Astrocyte of the cerebellum (primary cell): ENCODE measurements around the gene RNU6-1.

Experiments
- DNase-seq: peaks from one replicate; pipeline ENCODE4 v3.0.0-alpha.2; 2011; ENCODE audit warnings: low read depth
- H3K4me3 ChIP-seq: 2 replicates; pipeline ENCODE4 v1.5.1; 2011; ENCODE audit warnings: mild to moderate bottlenecking, low read depth, low read length, moderate library complexity
- in situ Hi-C: cut with HindIII; loops from 2 replicates; pipeline ENCODE4 v1.10.0; 2017; ENCODE audit warnings: low sequenced_read_pairs
- TF ChIP-seq, protein P1 (sequence below): IDR thresholded peaks from 2 replicates; pipeline ENCODE4 v1.5.1; 2012; ENCODE audit warnings: low read length, low read depth, moderate library complexity, mild to moderate bottlenecking; ENCODE audit errors: missing control alignments

RNU6-1 gene

DNA sequence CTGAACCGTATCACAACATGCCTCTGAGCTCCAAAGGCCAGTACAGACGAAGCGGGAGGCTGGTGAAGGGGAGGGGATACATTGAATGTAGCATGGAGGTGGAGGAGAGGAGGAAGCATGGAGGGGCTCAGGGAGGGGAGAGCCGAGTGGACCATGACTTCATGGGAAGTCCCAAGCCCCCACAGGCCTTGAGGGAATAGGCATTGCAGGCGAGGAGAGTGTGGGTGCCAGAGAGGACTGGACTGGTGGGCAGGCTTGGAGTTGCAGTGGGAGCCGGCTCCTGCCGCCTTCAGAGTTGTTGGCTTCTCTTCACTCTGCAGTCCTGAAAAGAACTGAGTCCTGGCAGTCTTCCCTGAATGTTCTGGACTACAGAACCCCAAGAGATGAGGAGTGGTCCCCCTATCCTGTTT lies 3.3 kb upstream of the RNU6-1 start:
- no peak for DNase-seq
- TF ChIP-seq, protein P1, sequence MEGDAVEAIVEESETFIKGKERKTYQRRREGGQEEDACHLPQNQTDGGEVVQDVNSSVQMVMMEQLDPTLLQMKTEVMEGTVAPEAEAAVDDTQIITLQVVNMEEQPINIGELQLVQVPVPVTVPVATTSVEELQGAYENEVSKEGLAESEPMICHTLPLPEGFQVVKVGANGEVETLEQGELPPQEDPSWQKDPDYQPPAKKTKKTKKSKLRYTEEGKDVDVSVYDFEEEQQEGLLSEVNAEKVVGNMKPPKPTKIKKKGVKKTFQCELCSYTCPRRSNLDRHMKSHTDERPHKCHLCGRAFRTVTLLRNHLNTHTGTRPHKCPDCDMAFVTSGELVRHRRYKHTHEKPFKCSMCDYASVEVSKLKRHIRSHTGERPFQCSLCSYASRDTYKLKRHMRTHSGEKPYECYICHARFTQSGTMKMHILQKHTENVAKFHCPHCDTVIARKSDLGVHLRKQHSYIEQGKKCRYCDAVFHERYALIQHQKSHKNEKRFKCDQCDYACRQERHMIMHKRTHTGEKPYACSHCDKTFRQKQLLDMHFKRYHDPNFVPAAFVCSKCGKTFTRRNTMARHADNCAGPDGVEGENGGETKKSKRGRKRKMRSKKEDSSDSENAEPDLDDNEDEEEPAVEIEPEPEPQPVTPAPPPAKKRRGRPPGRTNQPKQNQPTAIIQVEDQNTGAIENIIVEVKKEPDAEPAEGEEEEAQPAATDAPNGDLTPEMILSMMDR: no peak
- no peak overlapping the region for H3K4me3 ChIP-seq
- in situ Hi-C loops: no loop called here

DNA sequence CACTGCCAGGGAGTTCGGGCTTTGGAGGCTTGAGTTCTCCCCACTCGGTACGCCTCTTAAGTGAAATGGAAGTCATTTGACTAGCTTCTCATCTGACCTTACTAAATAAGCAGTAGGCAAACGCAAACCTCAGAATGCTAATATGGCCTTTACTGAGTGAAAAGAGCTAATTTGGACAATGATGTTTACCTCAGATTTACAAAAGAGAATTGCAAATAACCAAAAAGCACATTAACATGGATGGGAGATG lies 1.6 kb upstream of the RNU6-1 start:
- peak overlapping the region; percentile 96 for H3K4me3 ChIP-seq
- TF ChIP-seq, protein P1: no peak
- in situ Hi-C loops: no loop called here
- DNase-seq: no peak

DNA sequence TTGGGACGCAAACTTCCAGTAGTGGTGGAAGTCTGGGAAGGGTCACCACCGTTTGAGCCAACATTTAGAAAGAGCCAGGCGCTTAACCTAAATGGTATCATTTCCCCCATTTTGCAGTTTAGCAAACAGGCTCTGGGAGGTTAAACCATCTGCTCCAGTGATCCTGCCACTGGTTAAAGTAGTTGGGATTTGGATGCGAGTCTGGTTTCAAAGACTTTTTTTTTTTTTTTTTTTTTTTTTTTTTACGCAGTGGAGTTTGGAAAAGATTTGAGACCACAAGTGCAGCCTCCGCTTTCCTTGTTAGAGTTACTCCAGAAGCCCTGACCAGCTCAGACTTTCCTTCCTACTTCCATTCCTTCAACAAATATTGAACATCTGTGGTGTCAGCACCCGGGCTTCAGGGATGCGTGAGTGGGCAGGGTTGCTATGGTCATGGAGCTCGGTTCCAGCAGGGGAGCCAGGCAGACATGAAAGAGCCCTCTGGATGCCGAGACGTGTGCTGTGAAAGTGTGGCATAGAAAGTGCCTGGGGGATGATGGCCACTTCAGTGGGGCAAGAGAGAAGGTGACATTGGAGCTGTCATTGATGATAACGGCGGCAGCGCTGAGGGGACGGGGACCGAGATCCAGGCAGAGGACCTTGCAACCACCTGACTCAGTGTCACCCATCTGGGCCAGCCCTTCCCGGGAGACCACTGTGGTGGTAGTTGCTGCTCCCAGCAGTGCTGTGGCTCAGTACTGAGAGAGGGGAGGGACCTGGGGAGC lies 1.1 kb upstream of the RNU6-1 start:
- H3K4me3 ChIP-seq: peak overlapping the region; percentile 96
- DNase-seq: no peak
- TF ChIP-seq, protein P1: peak; percentile 14
- in situ Hi-C loops: no loop called here

DNA sequence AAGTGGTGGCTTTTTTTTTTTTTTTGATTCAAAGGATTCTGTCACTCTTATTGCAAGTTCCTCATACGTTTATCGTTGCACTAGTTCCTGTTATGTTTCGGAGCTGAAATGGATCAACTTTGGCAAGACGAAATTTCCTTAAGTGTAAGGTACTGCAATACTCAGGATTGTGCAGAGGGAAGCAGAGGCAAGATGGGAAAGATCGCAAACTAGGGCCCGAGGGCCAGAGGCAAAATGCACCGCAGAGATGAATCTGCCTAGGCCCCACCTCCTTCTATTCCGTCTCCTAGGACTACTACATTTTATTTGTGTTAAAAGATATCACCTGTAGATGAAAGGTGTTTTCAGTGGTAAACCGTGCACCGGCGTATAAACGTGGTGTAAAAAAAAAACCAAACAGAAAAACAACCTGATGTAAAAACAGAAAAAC lies 331 bp downstream of the RNU6-1 start:
- TF ChIP-seq, protein P1: no peak
- in situ Hi-C loops: no loop called here
- peak overlapping the region; percentile 96 for H3K4me3 ChIP-seq
- no peak for DNase-seq

DNA sequence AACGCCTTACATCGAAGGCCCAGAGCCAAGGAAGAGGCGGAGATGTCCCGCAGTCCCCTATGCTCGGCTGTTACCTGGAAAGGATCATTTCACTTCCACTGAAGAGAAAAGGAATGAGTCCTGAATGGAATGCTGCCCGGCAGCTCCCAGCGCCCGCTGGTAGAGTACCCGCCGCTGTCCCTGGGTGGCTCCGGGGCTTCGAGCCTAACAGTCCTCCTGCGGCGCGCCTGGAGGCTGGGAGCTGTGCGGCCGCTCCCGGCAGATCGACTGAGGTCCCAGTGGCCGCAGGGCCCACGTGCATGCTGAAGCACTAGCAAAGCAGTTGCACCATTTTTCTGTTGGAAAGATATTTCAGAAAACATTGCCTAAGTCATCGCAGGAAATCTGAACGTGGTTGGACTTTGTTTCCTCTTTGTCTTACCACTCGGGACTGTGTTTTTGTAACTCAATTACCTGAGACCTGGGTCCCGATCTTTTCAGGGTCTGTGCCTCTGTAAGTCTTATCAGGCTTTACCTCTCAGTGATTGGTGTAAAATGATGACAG lies 984 bp downstream of the RNU6-1 start:
- TF ChIP-seq, protein P1: no peak
- in situ Hi-C loops: no loop called here
- H3K4me3 ChIP-seq: peak overlapping the region; percentile 96
- DNase-seq: no peak

DNA sequence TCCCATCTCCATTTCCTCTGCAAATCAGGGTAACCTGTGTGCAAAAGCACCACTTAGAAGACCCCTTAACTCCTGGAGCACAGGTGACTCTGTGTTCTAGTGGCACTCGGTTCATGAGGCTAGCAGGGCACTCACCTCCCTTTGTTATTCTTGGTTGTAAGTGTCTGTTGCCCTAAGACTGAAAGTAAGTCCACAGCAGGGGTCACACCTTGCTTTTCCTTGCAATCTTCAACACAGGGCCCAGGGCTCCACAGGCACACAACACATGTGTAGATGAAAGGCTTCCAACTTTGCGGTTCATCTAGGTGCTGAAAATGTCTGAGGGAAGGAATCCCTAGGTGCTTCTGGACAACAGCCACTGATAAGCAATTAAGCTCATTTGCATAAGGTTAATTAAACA lies 2.9 kb downstream of the RNU6-1 start:
- in situ Hi-C loops: no loop called here

More for the DNA sequence above, 2.9 kb downstream of the RNU6-1 start:
- DNase-seq: no peak
- H3K4me3 ChIP-seq: no peak overlapping the region
- TF ChIP-seq, protein P1: no peak
